ENCODE results near the gene KRT37. TPM values are rescaled to one million over a fixed set of nuclear protein-coding genes. Genes with fewer than 3 reads are reported as not detected.

Gene KRT37
- total and polyA plus RNA-seq, 9 of the 15 experiments (the other 6 are each of a cell fraction or from before 2014, with no cell fraction given), result not detected

- H3K4me1 ChIP-seq (replicated peaks in 1 of 2; ENCODE audit: control insufficient read depth in 2 of 2, insufficient read depth in 2 of 2, low read length in 2 of 2), result no peaks in the 10 kb centered on the region
- H3K9me3 ChIP-seq (replicated peaks; ENCODE audit: control insufficient read depth, insufficient read depth, low read depth, low read length), result no peaks in the 10 kb centered on the region
- no peaks in the 10 kb centered on the region for H3K9me1 ChIP-seq (ENCODE audit: control insufficient read depth, insufficient read depth, low read length)
- POLR2A ChIA-PET, result interaction anchor here (0.6 to 1.9 kb wide), 4 partner anchors 12 to 335 kb away, joined by 3 to 5 read pairs (median 4); no protein-coding TSS in a partner anchor
- CTCF ChIA-PET (ENCODE audit: low intra/inter-chr PET ratio), result no interaction called here
- no peaks in the 10 kb centered on the region for H3K79me2 ChIP-seq (ENCODE audit: control insufficient read depth, insufficient read depth, low read length)
- under 1% methylated on average over 7 of the region's 7 CpGs for WGBS (ENCODE audit: insufficient coverage, low coverage, missing lambda C conversion rate)
- H3K4me3 ChIP-seq, result no peak overlapping the region
- intact Hi-C loops (cut with micrococcal nuclease) (no loop called here), in situ Hi-C loops (cut with MboI) (no loop called here)
- no peak for FAIRE-seq
- H3K9ac ChIP-seq (ENCODE audit: insufficient read depth in 1 of 2, low read depth in 2 of 2, low read length in 2 of 2), result no peak overlapping the region
- H3K36me3 ChIP-seq (ENCODE audit: control insufficient read depth, insufficient read depth, low read length), result no peaks in the 10 kb centered on the region
- BruUV-seq (replicated peaks), result no TSS peak
- H3K27ac ChIP-seq (ENCODE audit: extremely low read depth, low read depth, low read length), result no peak overlapping the region
- no peak overlapping the region for H3K4me2 ChIP-seq (ENCODE audit: insufficient read depth, low read length)
- no peak for ATAC-seq
- no peak overlapping the region for H2AFZ ChIP-seq (ENCODE audit: low read depth, low read length)
- DNase-seq (ENCODE audit: extremely low read depth in 1 of 4, low spot score in 3 of 4), result peak in 1 of 4 experiments; percentile 18
- peaks cover 3 to 50% of the 10 kb centered on the region in 2 experiments; a peak in 3 of 5 replicates for H3K27me3 ChIP-seq (ENCODE audit: control insufficient read depth in 2 of 2, insufficient read depth in 2 of 2, low read length in 2 of 2)
- no peaks in the 10 kb centered on the region; the same call in 1 of the 2 replicates for H4K20me1 ChIP-seq (replicated peaks; ENCODE audit: control insufficient read depth, insufficient read depth, low read length)
- TF ChIP-seq SP2 (IDR thresholded peaks at IDR 0.05; ENCODE audit: extremely low read depth, low read depth, low read length, poor library complexity, severe bottlenecking), result no peak
- no peak for TF ChIP-seq COPS2 (conservative IDR thresholded peaks at IDR 0.05)
- peak; percentile 52; the same call in 1 of the 2 replicates for TF ChIP-seq JUND (IDR thresholded peaks at IDR 0.05; ENCODE audit: borderline replicate concordance, low read depth, low read length)
- peak; percentile 58; the same call in 2 of the 3 replicates for TF ChIP-seq JUND (tag; IDR thresholded peaks at IDR 0.05; ENCODE audit: borderline replicate concordance, low read depth, low read length)
- TF ChIP-seq TFAM (CRISPR knock-in tag; conservative IDR thresholded peaks at IDR 0.05), result no peak
- TF ChIP-seq, protein P1, sequence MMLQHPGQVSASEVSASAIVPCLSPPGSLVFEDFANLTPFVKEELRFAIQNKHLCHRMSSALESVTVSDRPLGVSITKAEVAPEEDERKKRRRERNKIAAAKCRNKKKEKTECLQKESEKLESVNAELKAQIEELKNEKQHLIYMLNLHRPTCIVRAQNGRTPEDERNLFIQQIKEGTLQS (IDR thresholded peaks at IDR 0.05), result peak; percentile 78
- TF ChIP-seq, protein P1 (CRISPR knock-in tag; conservative IDR thresholded peaks at IDR 0.05), result no peak
- TF ChIP-seq JUN (IDR thresholded peaks at IDR 0.05; ENCODE audit: borderline replicate concordance, low read depth, low read length), result peak; percentile 58; the same call in 1 of the 2 replicates
- no peak for TF ChIP-seq JUN (CRISPR knock-in tag; IDR thresholded peaks at IDR 0.05; ENCODE audit: borderline replicate concordance)
- no peak for TF ChIP-seq ZNF644 (tag; IDR thresholded peaks at IDR 0.05; ENCODE audit: low read depth)
- TF ChIP-seq PCBP2 (IDR thresholded peaks at IDR 0.05; ENCODE audit: low read depth, low read length, poor library complexity, severe bottlenecking), result no peak
- TF ChIP-seq CREM (IDR thresholded peaks at IDR 0.05; ENCODE audit: low read depth), result peak; percentile 26; the same call in 1 of the 2 replicates
- TF ChIP-seq FOSL1 (tag; conservative IDR thresholded peaks at IDR 0.05), result peak; percentile 99
- no peak for TF ChIP-seq U2AF1 (optimal IDR thresholded peaks at IDR 0.05; ENCODE audit: low read depth, low read length)
- no peak for TF ChIP-seq KLF6 (CRISPR knock-in tag; IDR thresholded peaks at IDR 0.05; ENCODE audit: borderline replicate concordance)
- TF ChIP-seq KDM4B (IDR thresholded peaks at IDR 0.05; ENCODE audit: borderline replicate concordance in 2 of 2, low read depth in 1 of 2), result no peak
- TF ChIP-seq SRF (CRISPR knock-in tag; IDR thresholded peaks at IDR 0.05), result peak in 1 of 2 experiments; percentile 36; a peak in 1 of 4 replicates
- TF ChIP-seq HNRNPLL (IDR thresholded peaks at IDR 0.05; ENCODE audit: low read depth, low read length, poor library complexity, severe bottlenecking), result no peak
- TF ChIP-seq, protein P2, sequence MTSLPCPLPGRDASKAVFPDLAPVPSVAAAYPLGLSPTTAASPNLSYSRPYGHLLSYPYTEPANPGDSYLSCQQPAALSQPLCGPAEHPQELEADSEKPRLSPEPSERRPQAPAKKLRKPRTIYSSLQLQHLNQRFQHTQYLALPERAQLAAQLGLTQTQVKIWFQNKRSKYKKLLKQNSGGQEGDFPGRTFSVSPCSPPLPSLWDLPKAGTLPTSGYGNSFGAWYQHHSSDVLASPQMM (CRISPR knock-in tag; IDR thresholded peaks at IDR 0.05), result no peak
- 0 out of 2 replicates have a peak, but pooled peaks have one; percentile 30 for TF ChIP-seq ZNF766 (CRISPR knock-in tag; conservative IDR thresholded peaks at IDR 0.05)
These were observed 20.2 kb downstream of the KRT37 start for GRCh38 chr17:41404024-41404671.

Data from K562 (cell line).